Esophagus (tissue), 2 donors: ENCODE data around the gene NUDT6. TPM values are rescaled to one million over a fixed set of nuclear protein-coding genes. Genes with fewer than 3 reads are reported as not detected.
"Not testable (repeated sequence)": the region's sequence is repeated elsewhere in the genome, so short reads cannot be mapped to it uniquely, and the experiment has no call there.

Source experiments
- H3K27ac ChIP-seq, 2 donors: one replicate each; pipeline ENCODE4 v1.5.1; 2013; ENCODE audit warnings: low read depth in 2 of 2, mild to moderate bottlenecking in 2 of 2, inconsistent platforms in 1 of 2, low read length in 1 of 2, moderate library complexity in 1 of 2
- H3K27me3 ChIP-seq, 2 donors: one replicate each; pipeline ENCODE4 v1.6.1; 2013; ENCODE audit warnings: low read length in 2 of 2, control low read depth in 1 of 2, mild to moderate bottlenecking in 1 of 2; ENCODE audit not compliant: insufficient read depth in 2 of 2, control insufficient read depth in 1 of 2
- H3K36me3 ChIP-seq, 2 donors: one replicate each; pipeline ENCODE4 v1.6.1; 2013; ENCODE audit warnings: low read length in 1 of 2; ENCODE audit not compliant: control insufficient read depth in 2 of 2, insufficient read depth in 2 of 2
- H3K4me1 ChIP-seq, 2 donors: one replicate each; pipeline ENCODE4 v1.6.1; 2013; ENCODE audit warnings: low read length in 1 of 2; ENCODE audit not compliant: control insufficient read depth in 2 of 2, insufficient read depth in 2 of 2
- H3K4me3 ChIP-seq, 2 donors: one replicate each; pipeline ENCODE4 v1.5.1; 2013; ENCODE audit warnings: low read length in 2 of 2, mild to moderate bottlenecking in 2 of 2, low read depth in 1 of 2, moderate library complexity in 1 of 2
- H3K9me3 ChIP-seq, 2 donors: one replicate each; pipeline ENCODE4 v1.6.1; 2013; ENCODE audit warnings: mild to moderate bottlenecking in 2 of 2, low read depth in 1 of 2, low read length in 1 of 2, moderate library complexity in 1 of 2; ENCODE audit not compliant: control insufficient read depth in 2 of 2, insufficient read depth in 1 of 2
- WGBS, 2 donors: extraction: QIAGEN DNeasy Blood & Tissue Kit; methylation state at CpG; one replicate each; pipeline ENCODE4 v1.1.7; 2013; 5-methylcytosine and 5-hydroxymethylcytosine counted together
- polyA plus RNA-seq, 2 donors: library from polyadenylated mRNA; stranded (reverse); fragments of 200-250 nt; gene quantifications; one replicate each; pipeline ENCODE4 v1.2.3, GENCODE V29; 2013
- donor health status: healthy with polysubstance abuse.
- donor health status: Bipolar disorder and iron deficiency.

NUDT6 gene
- polyA plus RNA-seq, 2 donors, result 2.9 to 5.7 TPM

- Histone ChIP-seq H3K4me3 (no peak overlapping the region), H3K27ac (no peak overlapping the region), H3K9me3 (no peaks in the 10 kb centered on the region), H3K36me3 (peaks cover 0 to 1% of the 10 kb centered on the region in 2 donors), H3K4me1 (no peaks in the 10 kb centered on the region), H3K27me3 (no peaks in the 10 kb centered on the region)
- WGBS, 2 donors, result 34 to 63% methylated on average over 1 of the region's 1 CpG
Observed at GRCh38 chr4:122889726-122890125, 32.7 kb downstream of the NUDT6 start.

GRCh38 chr4:122884499-122884898 lies 37.9 kb downstream of the NUDT6 start:
- H3K27ac ChIP-seq, result no peak overlapping the region
- H3K4me3 ChIP-seq, result no peak overlapping the region
- no peaks in the 10 kb centered on the region for H3K9me3 ChIP-seq
- H3K36me3 ChIP-seq, result peaks cover 0 to 4% of the 10 kb centered on the region in 2 donors
- H3K27me3 ChIP-seq, result no peaks in the 10 kb centered on the region
- 71 to 72% methylated on average over 1 of the region's 1 CpG for WGBS, 2 donors
- no peaks in the 10 kb centered on the region for H3K4me1 ChIP-seq

- Histone ChIP-seq H3K27me3 (no peaks in the 10 kb centered on the region), H3K9me3 (no peaks in the 10 kb centered on the region), H3K36me3 (peaks cover 0 to 4% of the 10 kb centered on the region in 2 donors), H3K4me3 (no peak overlapping the region), H3K4me1 (no peaks in the 10 kb centered on the region), H3K27ac (no peak overlapping the region)
- 81 to 83% methylated on average over 5 of the region's 5 CpGs for WGBS, 2 donors
Observed at GRCh38 chr4:122882857-122883735, 39.3 kb downstream of the NUDT6 start.

GRCh38 chr4:122879001-122879400 lies 43.4 kb downstream of the NUDT6 start:
- H3K27ac ChIP-seq, result no peak overlapping the region
- no peaks in the 10 kb centered on the region for H3K9me3 ChIP-seq
- H3K4me1 ChIP-seq, result no peaks in the 10 kb centered on the region
- no peak overlapping the region for H3K4me3 ChIP-seq
- H3K27me3 ChIP-seq, result no peaks in the 10 kb centered on the region
- peaks cover 0 to 4% of the 10 kb centered on the region in 2 donors for H3K36me3 ChIP-seq

GRCh38 chr4:122876456-122876855 lies 45.9 kb downstream of the NUDT6 start:
- no peaks in the 10 kb centered on the region for H3K4me1 ChIP-seq
- H3K27me3 ChIP-seq, result no peaks in the 10 kb centered on the region
- no peak overlapping the region for H3K27ac ChIP-seq
- no peaks in the 10 kb centered on the region for H3K9me3 ChIP-seq
- H3K4me3 ChIP-seq, result no peak overlapping the region
- H3K36me3 ChIP-seq, result peaks cover 0 to 4% of the 10 kb centered on the region in 2 donors
- 86 to 92% methylated on average over 3 of the region's 3 CpGs for WGBS, 2 donors

- H3K4me1 ChIP-seq, result no peaks in the 10 kb centered on the region
- WGBS, 2 donors, result 89 to 91% methylated on average over 5 of the region's 5 CpGs
- peaks cover 0 to 4% of the 10 kb centered on the region in 2 donors for H3K36me3 ChIP-seq
- no peak overlapping the region for H3K27ac ChIP-seq
- no peak overlapping the region for H3K4me3 ChIP-seq
- no peaks in the 10 kb centered on the region for H3K27me3 ChIP-seq
- H3K9me3 ChIP-seq, result no peaks in the 10 kb centered on the region
Observed at GRCh38 chr4:122875949-122876348, 46.4 kb downstream of the NUDT6 start.

- 68 to 75% methylated on average over 4 of the region's 4 CpGs for WGBS, 2 donors
- H3K4me1 ChIP-seq, result no peaks in the 10 kb centered on the region
Observed at GRCh38 chr4:122873821-122874593, 48.4 kb downstream of the NUDT6 start.

GRCh38 chr4:122873146-122873545 lies 49.3 kb downstream of the NUDT6 start:
- 84 to 90% methylated on average over 1 of the region's 1 CpG for WGBS, 2 donors
- Histone ChIP-seq H3K4me1 (no peaks in the 10 kb centered on the region), H3K4me3 (no peak overlapping the region), H3K27ac (no peak overlapping the region), H3K36me3 (no peaks in the 10 kb centered on the region), H3K27me3 (no peaks in the 10 kb centered on the region), H3K9me3 (no peaks in the 10 kb centered on the region)

More at GRCh38 chr4:122873821-122874593, 48.4 kb downstream of the NUDT6 start:
- H3K36me3 ChIP-seq, result no peaks in the 10 kb centered on the region
- no peaks in the 10 kb centered on the region for H3K27me3 ChIP-seq
- no peak overlapping the region for H3K4me3 ChIP-seq
- H3K9me3 ChIP-seq, result no peaks in the 10 kb centered on the region
- H3K27ac ChIP-seq, result no peak overlapping the region

- 95 to 96% methylated on average over 3 of the region's 3 CpGs for WGBS, 2 donors
- H3K27ac ChIP-seq, H3K9me3 ChIP-seq, H3K4me3 ChIP-seq, H3K36me3 ChIP-seq, H3K4me1 ChIP-seq, H3K27me3 ChIP-seq: not testable (repeated sequence)
Observed at GRCh38 chr4:122868235-122868634, 54.2 kb downstream of the NUDT6 start.
